K562 (cell line): Measurements from ENCODE around the gene R3HDM2. TPM values are rescaled to one million over a fixed set of nuclear protein-coding genes. Genes with fewer than 3 reads are reported as not detected.

Experiments
- ARNT ChIP-seq, 2 experiments: fragments of 450-650 bp; IDR thresholded peaks; 2 replicates each; pipeline ENCODE4 v1.6.1; 2016; ENCODE audit warnings: mild to moderate bottlenecking in 1 of 2
- BACH1 ChIP-seq: fragments of 200-800 bp; sonication (Bioruptor generic); IDR thresholded peaks from 2 replicates; pipeline ENCODE4 v1.6.1; 2016; ENCODE audit warnings: missing genetic modification characterization, missing compliant biosample characterization
- BRCA1 ChIP-seq, 2 experiments: fragments of 450-650 bp in 1 of 2; sonication (generic) in 1 of 2; formaldehyde crosslinking in 1 of 2; IDR thresholded peaks; 2 replicates each; pipeline versions ENCODE4 v1.5.0 to v1.6.1; 2017 to 2020; ENCODE audit warnings: mild to moderate bottlenecking in 1 of 2, missing genetic modification reagents in 1 of 2
- CAMTA2 ChIP-seq: fragments of 250-450 bp; sonication (Bioruptor Pico); conservative IDR thresholded peaks from 2 replicates; pipeline ENCODE4 v1.5.1; 2022
- CXXC5 ChIP-seq: fragments of 250-450 bp; sonication (Bioruptor Pico); IDR thresholded peaks from 2 replicates; pipeline ENCODE4 v1.8.0; 2022; ENCODE audit warnings: inconsistent platforms, mild to moderate bottlenecking, moderate library complexity
- ETV5 ChIP-seq: sonication (generic); formaldehyde crosslinking; IDR thresholded peaks from 2 replicates; pipeline ENCODE4 v1.4.0; 2020; ENCODE audit warnings: low read depth, mild to moderate bottlenecking, missing genetic modification reagents
- HDAC3 ChIP-seq: fragments of 450-650 bp; IDR thresholded peaks from 2 replicates; pipeline ENCODE4 v1.6.1; 2018; ENCODE audit warnings: borderline replicate concordance, mild to moderate bottlenecking, moderate library complexity; ENCODE audit not compliant: partially characterized antibody
- HMG20B ChIP-seq: fragments of 250-450 bp; sonication (Bioruptor Pico); IDR thresholded peaks from 2 replicates; pipeline ENCODE4 v1.5.0; 2021; ENCODE audit warnings: mild to moderate bottlenecking
- HNRNPK ChIP-seq: fragments of 200-400 bp; formaldehyde crosslinking; IDR thresholded peaks from one replicate; pipeline ENCODE4 v1.6.1; 2018; ENCODE audit warnings: mild to moderate bottlenecking, low read depth, low read length; ENCODE audit not compliant: poor library complexity, severe bottlenecking
- ILK ChIP-seq: fragments of 450-650 bp; IDR thresholded peaks from 2 replicates; pipeline ENCODE4 v1.6.1; 2016; ENCODE audit warnings: missing genetic modification characterization, low read depth, mild to moderate bottlenecking, missing compliant biosample characterization, moderate library complexity, borderline replicate concordance
- MAZ ChIP-seq, 2 experiments: fragments of 450-650 bp in 1 of 2; sonication (generic) in 1 of 2; formaldehyde crosslinking; IDR thresholded peaks in 1 of 2; conservative IDR thresholded peaks in 1 of 2; 2 replicates each; pipeline versions ENCODE4 v1.4.0 to v1.5.0; 2020; ENCODE audit warnings: mild to moderate bottlenecking in 1 of 2, missing genetic modification reagents in 1 of 2
- MBD2 ChIP-seq: sonication (generic); IDR thresholded peaks from 2 replicates; pipeline ENCODE4 v1.6.1; 2016; ENCODE audit warnings: low read depth, borderline replicate concordance
- NBN ChIP-seq: fragments of 450-650 bp; IDR thresholded peaks from 2 replicates; pipeline ENCODE4 v1.6.1; 2016; ENCODE audit warnings: low read depth, mild to moderate bottlenecking
- NCOA1 ChIP-seq: fragments of 450-650 bp; IDR thresholded peaks from 2 replicates; pipeline ENCODE4 v1.6.1; 2016; ENCODE audit warnings: low read depth
- OTX1 ChIP-seq: fragments of 450-650 bp; formaldehyde crosslinking; IDR thresholded peaks from 2 replicates; pipeline ENCODE4 v1.4.0; 2022; ENCODE audit warnings: mild to moderate bottlenecking
- POLR3A ChIP-seq: IDR thresholded peaks from 2 replicates; pipeline ENCODE4 v1.6.1; 2011; ENCODE audit warnings: borderline replicate concordance, mild to moderate bottlenecking, moderate library complexity; ENCODE audit not compliant: insufficient read length, insufficient read depth; ENCODE audit errors: extremely low read depth
- RHOXF2B ChIP-seq: fragments of 250-450 bp; sonication (Bioruptor Pico); conservative IDR thresholded peaks from 2 replicates; pipeline ENCODE4 v1.5.1; 2021
- STAG1 ChIP-seq: sonication (generic); formaldehyde crosslinking; IDR thresholded peaks from 2 replicates; pipeline ENCODE4 v1.5.0; 2020; ENCODE audit warnings: missing genetic modification reagents, borderline replicate concordance
- SUPT5H ChIP-seq: fragments of 450-650 bp; IDR thresholded peaks from 2 replicates; pipeline ENCODE4 v1.6.1; 2016
- TCF3 ChIP-seq: sonication (generic); formaldehyde crosslinking; IDR thresholded peaks from 2 replicates; pipeline ENCODE4 v1.4.0; 2020; ENCODE audit warnings: mild to moderate bottlenecking, missing genetic modification reagents
- TCF7L2 ChIP-seq: fragments of 150-350 bp; IDR thresholded peaks from 2 replicates; pipeline ENCODE4 v1.6.1; 2016; ENCODE audit warnings: low read depth, mild to moderate bottlenecking, low read length, moderate library complexity
- WHSC1 ChIP-seq: IDR thresholded peaks from one replicate; pipeline ENCODE4 v1.6.1; 2012; ENCODE audit warnings: low read length, control low read depth, inconsistent platforms
- ZNF140 ChIP-seq: fragments of 250-450 bp; sonication (Bioruptor Pico); IDR thresholded peaks from 2 replicates; pipeline ENCODE4 v1.8.0; 2021; ENCODE audit warnings: moderate library complexity, mild to moderate bottlenecking, inconsistent platforms
- ZNF146 ChIP-seq: IDR thresholded peaks from one replicate; pipeline ENCODE4 v1.6.1; 2018; ENCODE audit warnings: missing compliant biosample characterization; ENCODE audit not compliant: unreplicated experiment
- ZNF175 ChIP-seq: fragments of 200-800 bp; sonication (Bioruptor generic); IDR thresholded peaks from 2 replicates; pipeline ENCODE4 v1.6.1; 2016; ENCODE audit warnings: low read depth, mild to moderate bottlenecking, missing genetic modification characterization, missing compliant biosample characterization
- ZNF311 ChIP-seq: fragments of 250-450 bp; sonication (Bioruptor Pico); IDR thresholded peaks from 2 replicates; pipeline ENCODE4 v1.4.0; 2020; ENCODE audit warnings: mild to moderate bottlenecking, moderate library complexity
- polyA plus RNA-seq, 8 experiments: library from polyadenylated mRNA; depleted of rRNA in 4 of 8; stranded (reverse) in 5 of 8; unstranded in 3 of 8; fragments of >200 nt; fragmentation: Nextera tagmentation in 2 of 8; fragmentation: Illumina TruSeq in 1 of 8; extraction: Ambion mirVana in 2 of 8; extraction: Trizol in 1 of 8; gene quantifications; 2 replicates each; pipeline versions ENCODE4 v1.2.1 to v1.2.3, GENCODE V29; 2011 to 2014; ENCODE audit warnings: inconsistent platforms in 1 of 8, missing spikeins in 1 of 8
- total RNA-seq, 7 experiments: library from RNA; depleted of rRNA in 6 of 7; stranded (reverse); fragments of >200 nt in 6 of 7; fragmentation: Illumina TruSeq in 2 of 7; extraction: Trizol in 2 of 7; gene quantifications; 2 replicates each; pipeline versions ENCODE4 v1.2.1 to v1.2.3, GENCODE V29; 2011 to 2021; ENCODE audit warnings: low replicate concordance in 1 of 7
- TF ChIP-seq, protein P1 (sequence below): fragments of 450-650 bp; conservative IDR thresholded peaks from 2 replicates; pipeline ENCODE4 v1.6.1; 2016; ENCODE audit warnings: missing genetic modification characterization, low read depth, mild to moderate bottlenecking, missing compliant biosample characterization, moderate library complexity
- TF ChIP-seq, protein P2 (sequence below): sonication (generic); formaldehyde crosslinking; IDR thresholded peaks from 2 replicates; pipeline ENCODE4 v1.8.1; 2023; ENCODE audit warnings: mild to moderate bottlenecking, missing genetic modification reagents

The R3HDM2 gene
- total and polyA plus RNA-seq, 9 of the 15 experiments (the other 6 are each of a cell fraction or from before 2014, with no cell fraction given): 3.3 to 18.8 (median 9.0) TPM

DNA sequence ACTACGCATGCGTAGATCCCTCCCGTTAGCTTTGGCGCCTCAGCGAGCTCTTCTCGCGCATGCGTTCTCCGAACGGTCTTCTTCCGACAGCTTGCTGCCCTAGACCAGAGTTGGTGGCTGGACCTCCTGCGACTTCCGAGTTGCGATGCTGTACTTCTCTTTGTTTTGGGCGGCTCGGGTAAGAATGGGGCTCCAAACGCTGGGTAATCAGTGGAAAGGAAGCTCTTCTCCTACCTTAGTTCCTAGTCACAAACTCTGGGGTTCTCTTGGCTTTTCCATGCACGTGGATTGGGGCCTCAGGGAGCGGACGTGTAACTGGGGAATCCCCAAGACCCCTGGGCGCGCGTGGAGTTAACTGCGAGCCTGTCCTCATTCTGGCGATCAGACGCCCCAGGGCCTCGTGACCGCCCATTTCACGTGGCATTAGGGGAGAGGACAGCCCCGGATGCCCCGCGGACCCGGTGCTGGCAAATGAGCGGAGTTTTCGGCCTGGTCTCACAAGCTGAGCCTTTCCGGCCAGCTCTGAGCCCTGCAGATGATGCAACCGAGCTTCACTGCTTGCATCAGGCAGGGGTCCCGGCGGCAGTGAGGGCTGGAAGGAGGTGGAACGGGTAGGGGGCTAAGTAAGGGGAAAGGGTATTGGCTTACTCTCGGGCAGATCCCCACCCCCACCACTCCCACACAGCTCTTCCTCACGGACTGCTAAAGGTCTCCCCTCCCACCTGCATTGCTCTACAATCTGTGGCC, 201.0 kb downstream of the R3HDM2 start, which contains the start of gene SHMT2 (continued):
- TF ChIP-seq ZNF175 (peak; percentile 87), OTX1 (CRISPR knock-in tag) (no peak), ETV5 (CRISPR knock-in tag) (0 out of 2 replicates have a peak, but pooled peaks have one; percentile 57), CAMTA2 (no peak), HDAC3 (no peak), WHSC1 (no peak), ILK (no peak), SUPT5H (peak; percentile 73), ZNF140 (CRISPR knock-in tag) (no peak), ZNF146 (no peak), RHOXF2B (CRISPR knock-in tag) (no peak), ZNF311 (CRISPR knock-in tag) (no peak), NCOA1 (no peak), TCF3 (no peak; the same call in 1 of the 2 replicates), CXXC5 (CRISPR knock-in tag) (peak; percentile 51; the same call in 1 of the 2 replicates), ARNT (IDR thresholded peaks at IDR 0.05) (no peak), BACH1 (tag) (no peak), MAZ (CRISPR knock-in tag; conservative IDR thresholded peaks at IDR 0.05 in 1 of 2, IDR thresholded peaks at IDR 0.05 in 1 of 2) (peak in 1 of 2 experiments; percentile 24; a peak in 2 of 4 replicates), BRCA1 (IDR thresholded peaks at IDR 0.05) (no peak), BRCA1 (CRISPR knock-in tag; IDR thresholded peaks at IDR 0.05) (no peak), NBN (no peak), STAG1 (CRISPR knock-in tag) (no peak), MBD2 (no peak), POLR3A (no peak), HNRNPK (no peak), TCF7L2 (no peak), HMG20B (CRISPR knock-in tag) (no peak)
- TF ChIP-seq, protein P1, sequence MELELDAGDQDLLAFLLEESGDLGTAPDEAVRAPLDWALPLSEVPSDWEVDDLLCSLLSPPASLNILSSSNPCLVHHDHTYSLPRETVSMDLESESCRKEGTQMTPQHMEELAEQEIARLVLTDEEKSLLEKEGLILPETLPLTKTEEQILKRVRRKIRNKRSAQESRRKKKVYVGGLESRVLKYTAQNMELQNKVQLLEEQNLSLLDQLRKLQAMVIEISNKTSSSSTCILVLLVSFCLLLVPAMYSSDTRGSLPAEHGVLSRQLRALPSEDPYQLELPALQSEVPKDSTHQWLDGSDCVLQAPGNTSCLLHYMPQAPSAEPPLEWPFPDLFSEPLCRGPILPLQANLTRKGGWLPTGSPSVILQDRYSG (tag): no peak
- TF ChIP-seq, protein P2, sequence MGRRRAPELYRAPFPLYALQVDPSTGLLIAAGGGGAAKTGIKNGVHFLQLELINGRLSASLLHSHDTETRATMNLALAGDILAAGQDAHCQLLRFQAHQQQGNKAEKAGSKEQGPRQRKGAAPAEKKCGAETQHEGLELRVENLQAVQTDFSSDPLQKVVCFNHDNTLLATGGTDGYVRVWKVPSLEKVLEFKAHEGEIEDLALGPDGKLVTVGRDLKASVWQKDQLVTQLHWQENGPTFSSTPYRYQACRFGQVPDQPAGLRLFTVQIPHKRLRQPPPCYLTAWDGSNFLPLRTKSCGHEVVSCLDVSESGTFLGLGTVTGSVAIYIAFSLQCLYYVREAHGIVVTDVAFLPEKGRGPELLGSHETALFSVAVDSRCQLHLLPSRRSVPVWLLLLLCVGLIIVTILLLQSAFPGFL (CRISPR knock-in tag): no peak
